Activated naive CD4-positive, alpha-beta T cell (primary cell): ENCODE results near the gene RPUSD3.
A peak's percentile ranks its signal among the peaks of the same experiment; 100 is the strongest.

Source experiments
- DNase-seq, 4 experiments: peaks; one replicate each; lab custom pipeline; 2025; lab: John Stamatoyannopoulos, UW

RPUSD3 gene

DNA sequence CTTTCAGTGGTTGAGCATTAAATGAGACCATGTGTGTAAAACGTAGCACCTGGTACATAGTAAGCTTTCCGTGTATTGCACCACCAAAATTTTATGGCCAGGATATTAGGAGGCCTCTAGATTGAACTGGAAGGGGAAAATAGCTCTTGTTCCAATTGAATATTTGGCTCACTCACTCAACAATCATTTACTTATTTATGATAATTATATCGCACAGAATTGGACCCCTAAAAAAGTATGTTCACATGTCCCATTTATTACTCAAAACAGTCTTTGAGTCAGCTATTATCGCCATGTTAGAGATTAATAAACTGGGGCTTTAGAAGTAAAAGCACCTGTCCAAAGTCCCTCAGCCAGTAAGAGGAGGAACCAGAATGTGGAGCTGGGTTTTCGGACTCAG, 38.8 kb downstream of the RPUSD3 start:
- DNase-seq, result no peak

DNA sequence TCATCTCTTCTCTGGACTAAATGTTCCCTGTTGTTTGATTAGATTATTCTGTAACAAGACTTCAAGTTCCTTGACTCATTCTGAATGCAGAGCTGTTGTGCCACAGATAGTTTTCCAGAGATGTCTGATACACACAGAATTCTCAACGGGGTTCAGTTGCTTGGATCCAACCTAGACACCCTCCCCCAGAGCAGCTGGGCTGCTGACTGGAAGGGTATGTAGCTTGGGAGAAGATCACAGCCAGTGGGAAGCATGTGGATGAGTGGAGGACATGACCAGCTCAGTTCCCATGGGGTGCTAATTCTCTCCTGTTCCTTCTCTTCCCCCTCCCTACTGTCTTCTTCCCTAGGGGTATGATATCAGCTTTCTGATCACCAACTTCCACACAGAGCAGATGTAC, 40.3 kb downstream of the RPUSD3 start:
- DNase-seq, result no peak

DNA sequence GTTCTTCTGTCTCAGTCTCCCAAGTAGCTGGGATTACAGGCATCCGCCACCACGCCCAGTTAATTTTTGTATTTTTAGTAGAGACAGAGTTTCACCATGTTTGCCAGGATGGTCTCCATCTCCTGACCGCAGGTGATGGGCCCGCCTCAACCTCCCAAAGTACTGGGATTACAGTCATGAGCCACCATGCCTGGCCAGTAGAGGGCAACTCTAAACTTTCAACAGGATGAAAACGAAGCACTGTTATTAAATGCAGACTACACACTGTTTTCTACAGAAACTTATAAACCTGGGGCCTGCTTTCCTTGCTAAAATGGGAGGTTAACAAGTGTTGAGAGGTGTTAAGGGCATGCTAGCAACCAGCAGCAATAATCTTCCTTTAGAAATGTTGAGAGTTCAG, 43.3 kb downstream of the RPUSD3 start:
- no peak for DNase-seq

DNA sequence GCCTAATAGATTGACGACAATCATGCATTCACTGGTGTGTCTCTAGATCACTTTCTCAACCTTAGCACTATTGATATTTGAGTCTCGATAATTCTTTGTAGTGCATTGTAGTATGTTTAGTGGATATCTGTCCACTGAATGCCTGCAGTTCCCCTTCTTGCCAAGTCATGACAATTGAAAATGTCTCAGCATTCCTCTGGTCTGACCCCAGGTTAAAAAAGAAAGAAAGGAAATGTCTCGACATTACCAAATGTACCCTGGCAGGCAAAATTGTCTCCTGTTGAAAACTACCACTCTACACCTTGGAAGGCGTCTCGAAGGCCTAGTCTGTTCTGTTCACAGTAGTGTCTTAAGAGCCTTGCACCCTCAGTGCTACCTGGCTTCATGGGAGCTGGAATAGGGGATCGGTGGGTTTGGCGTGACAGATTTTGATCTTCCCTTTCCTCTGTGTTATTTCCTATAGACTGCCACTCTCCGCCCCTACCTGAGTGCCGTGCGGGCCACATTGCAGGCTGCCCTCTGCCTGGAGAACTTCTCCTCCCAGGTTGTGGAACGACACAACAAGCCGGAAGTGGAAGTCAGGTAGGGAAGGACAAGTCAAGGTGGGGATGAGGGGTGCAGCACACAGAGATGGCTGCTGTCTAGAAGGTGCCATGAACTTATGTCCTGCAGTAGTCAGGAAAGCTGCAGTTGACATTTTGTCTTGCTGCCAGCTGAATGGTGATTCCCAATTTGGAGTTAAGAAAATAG, 46.4 kb downstream of the RPUSD3 start:
- DNase-seq, result no peak

DNA sequence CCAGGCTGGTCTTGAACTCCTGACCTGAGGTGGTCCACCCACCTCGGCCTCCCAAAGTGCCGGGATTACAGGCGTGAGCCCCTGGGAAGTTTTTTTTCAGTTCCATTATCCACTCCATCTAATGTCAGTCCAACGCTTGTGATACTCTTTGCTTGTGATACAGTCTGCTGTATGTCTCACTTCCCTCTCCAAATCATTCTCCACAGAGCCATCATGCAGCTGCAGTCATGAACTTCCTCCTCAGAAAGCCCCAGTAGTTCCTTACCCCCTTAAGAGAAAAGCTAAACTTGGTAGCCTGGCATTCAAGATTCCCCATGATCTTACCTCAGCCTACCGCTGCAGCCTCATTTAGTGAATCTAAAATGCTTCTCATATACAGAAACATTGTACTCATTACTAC, 48.6 kb downstream of the RPUSD3 start:
- DNase-seq, result no peak

DNA sequence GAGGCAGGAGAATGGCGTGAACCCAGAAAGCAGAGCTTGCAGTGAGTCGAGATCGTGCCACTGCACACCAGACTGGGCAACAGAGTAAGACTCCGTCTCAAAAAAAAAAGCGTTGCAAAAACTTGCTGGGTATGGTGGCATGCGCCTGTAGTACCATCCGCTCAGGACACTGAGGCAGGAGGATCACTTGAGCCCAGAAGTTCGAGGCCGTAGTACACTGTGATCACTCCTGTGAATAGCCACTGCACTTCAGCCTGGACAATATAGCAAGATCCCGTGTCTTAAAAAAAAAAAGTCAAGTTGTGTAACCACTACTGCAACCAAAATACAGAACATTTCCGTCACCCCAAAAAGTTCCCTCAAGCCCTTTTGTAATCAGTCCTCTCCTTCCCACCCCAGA, 49.4 kb downstream of the RPUSD3 start:
- DNase-seq, result no peak

DNA sequence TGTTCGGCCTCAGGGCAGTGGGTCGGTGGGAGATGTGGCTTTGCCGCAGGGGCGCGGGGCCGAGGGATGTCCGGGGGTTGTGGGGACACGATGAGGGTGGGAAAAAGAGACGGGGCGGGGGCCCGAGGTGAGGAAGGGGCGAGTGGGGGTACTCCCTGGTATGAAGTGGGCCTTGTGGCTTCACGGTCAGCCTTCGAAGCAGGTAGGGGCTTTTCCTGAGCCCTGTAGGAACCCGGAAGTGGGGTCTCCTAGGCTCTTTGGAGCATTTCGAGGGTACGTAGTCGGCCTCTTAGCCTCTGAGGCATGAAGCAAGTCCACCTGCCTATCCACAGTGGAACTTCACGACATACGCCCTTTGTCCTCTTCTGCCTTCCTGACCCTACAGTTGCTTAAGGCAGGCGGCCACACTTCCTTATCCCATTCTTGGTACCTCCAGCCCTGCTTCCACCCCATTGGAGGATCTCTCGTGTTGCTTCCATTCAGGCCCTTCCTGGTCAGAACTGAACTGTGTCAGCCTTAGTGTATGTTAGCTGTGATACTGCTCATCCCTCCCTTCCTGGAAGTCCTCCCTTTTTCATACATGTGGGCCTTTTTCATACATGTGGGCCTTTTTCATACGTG, 50.5 kb downstream of the RPUSD3 start:
- DNase-seq, result no peak

DNA sequence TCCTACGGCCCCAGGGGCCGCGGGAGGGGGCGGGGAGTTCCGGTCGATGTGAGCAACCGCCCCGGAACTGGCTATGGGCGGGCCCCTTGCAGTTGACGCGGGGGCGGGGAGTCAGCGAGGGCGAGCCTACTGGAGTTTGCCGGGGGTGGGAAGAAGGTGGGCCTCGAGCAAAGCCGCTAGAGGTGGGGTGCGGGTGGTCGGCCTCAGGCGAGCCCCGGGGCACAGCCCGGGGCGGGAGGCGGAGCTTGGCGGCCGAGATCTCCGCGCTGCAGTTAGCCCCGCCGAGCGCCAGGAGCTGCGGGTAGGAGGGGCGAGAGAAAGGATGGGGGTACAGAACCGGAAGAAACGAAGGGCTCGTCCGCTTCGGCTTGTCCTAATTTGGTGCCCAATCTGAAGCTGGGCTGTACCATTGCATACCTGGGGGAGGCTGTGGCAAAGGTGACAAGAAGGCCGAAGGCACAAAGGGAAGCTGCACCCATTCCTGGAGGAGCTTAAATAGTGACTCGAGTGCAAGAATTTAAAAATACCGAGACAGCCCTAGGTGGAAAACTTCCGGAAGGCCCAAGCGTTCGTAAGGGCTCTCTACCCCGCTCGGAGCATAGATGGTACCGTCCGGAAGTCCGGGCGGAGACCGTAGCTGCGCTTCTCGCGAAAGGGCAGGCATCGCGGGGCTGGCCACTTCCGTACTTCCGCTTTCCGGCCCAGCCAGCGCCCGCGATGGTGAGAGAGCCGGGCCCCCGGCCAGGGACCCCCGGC, 51.2 kb downstream of the RPUSD3 start, which contains the start of the genes ARPC4 and TADA3:
TSS of gene ARPC4 (plus strand) at position 678 of the 756 bp plus-strand sequence. CDS start at position 718, 40 bp downstream.
TSS of gene TADA3 (minus strand) at position 69 of the 756 bp plus-strand sequence. CDS start 1,007 bp downstream, outside the sequence.
- DNase-seq, result peak; percentile 70 to 87 (median 76)

DNA sequence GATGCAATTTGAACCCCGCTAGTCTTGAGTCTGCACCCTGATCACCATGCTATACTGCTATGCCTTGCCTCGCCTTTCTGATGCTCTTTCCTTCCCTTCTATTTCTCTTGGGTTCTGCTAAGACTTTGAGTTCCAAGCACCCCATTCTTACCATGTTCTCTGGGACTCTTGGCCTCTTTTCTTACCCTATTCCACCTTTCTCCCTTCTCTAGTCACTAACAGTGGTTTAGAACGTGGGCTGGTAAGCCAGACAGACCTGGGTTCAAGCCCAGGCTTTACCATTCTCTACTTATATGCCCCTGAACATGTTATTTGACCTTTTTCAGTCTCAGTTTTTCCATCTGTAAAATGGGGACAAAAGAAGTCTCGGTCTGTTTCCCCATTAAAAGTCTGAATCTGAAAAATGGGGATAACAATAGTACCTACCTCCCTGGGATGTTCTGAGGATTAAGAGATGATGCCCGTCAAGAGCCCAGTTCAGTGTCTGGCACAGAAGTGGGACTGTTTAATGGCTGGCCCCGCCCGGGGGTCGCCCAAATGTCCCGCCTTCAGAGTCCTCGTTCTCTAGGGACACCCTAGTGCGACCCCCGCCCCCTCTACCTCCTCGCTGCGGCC, 51.9 kb downstream of the RPUSD3 start:
- no peak for DNase-seq

DNA sequence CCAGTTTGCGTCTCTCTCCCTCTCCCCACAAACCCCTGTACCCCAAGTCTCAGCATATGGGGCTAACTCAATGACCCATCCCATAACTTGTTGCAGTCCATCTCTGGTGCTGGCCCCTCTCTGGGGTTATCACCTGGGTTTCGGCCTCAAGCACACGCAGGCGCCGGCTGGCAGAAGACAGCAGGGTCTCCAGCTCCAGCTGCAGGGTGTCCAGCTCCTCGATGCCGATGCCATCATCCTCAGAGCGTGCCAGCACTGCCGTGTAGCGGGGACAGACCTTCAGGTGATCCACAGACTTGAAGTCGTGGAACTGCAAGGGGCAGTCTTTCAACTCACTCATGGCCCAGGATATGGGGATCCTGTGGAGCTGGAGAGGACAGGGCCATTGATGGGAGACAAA, 52.7 kb downstream of the RPUSD3 start:
- no peak for DNase-seq
